Measurements from ENCODE around the gene DNAL4. TPM values are rescaled to one million over a fixed set of nuclear protein-coding genes. Genes with fewer than 3 reads are reported as not detected.
"Not testable (repeated sequence)": the region's sequence is repeated elsewhere in the genome, so short reads cannot be mapped to it uniquely, and the experiment has no call there.

The DNAL4 gene
- total RNA-seq, 8 experiments from 2014 or later: 11.7 to 41.8 (median 23.5) TPM

DNA sequence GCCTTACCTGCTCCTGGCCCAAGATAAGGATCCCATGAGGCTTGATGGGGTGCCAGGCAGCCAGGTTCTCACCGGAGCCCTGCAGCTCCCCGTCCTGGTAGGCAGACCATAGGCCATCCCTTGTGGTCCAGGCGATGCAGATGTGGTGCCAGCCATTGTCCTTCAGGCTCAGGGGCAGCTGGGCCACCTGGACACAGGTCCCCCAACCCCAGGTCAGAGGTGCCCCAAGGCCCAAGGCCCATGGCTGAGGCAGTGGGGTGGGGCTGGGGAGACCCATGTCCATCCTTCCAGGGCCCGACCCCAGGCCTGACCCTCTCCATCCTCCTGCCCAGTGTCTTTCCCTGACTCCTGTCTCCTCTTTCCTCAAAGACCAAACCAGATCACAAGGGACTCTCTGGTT, 29.1 kb upstream of the DNAL4 start:
- WGBS, 10 experiments: 30 to 40% (median 33%) methylated on average over 2 to 3 of the region's 4 CpGs; no CpG with 5 or more reads in 7 of the 10 experiments
- in situ Hi-C loops (cut with MboI; ENCODE audit: low pct_unique_long_range_greater_than_20kb in 2 of 9, low sequenced_read_pairs in 9 of 9, unreplicated experiment in 9 of 9): no loop called here
- H3K27ac ChIP-seq: no peak overlapping the region
- ATAC-seq (replicated peaks in 6 of 8): no peak
- no peak overlapping the region for H3K4me3 ChIP-seq
- peaks cover 10 to 11% of the 10 kb centered on the region in 2 donors for H3K4me1 ChIP-seq (replicated peaks in 1 of 2)

DNA sequence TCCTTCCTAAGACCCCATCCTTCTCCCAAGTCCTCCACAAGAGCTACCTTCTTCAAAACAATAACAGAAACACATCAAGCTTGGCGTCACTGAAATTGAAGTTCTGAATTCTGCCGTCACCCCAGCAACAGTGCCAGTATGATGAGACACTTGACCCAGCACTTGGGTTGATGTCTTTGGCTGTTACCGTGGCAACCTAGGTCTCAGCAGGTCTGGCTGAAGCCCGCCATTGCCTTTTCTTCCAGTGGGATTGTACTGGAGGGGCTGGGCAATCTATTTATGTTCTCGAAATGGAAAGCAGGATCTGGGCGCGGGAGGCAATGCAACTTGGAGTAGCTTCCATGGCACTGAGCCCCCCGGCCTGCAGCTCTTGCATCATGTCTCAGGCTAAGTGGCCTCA, 26.1 kb upstream of the DNAL4 start:
- ATAC-seq (replicated peaks in 6 of 8): peak in 4 of 8 experiments; percentile 43 to 73 (median 72)
- in situ Hi-C loops (cut with MboI; ENCODE audit: low pct_unique_long_range_greater_than_20kb in 2 of 9, low sequenced_read_pairs in 9 of 9, unreplicated experiment in 9 of 9): no loop called here
- no peak overlapping the region for H3K27ac ChIP-seq

DNA sequence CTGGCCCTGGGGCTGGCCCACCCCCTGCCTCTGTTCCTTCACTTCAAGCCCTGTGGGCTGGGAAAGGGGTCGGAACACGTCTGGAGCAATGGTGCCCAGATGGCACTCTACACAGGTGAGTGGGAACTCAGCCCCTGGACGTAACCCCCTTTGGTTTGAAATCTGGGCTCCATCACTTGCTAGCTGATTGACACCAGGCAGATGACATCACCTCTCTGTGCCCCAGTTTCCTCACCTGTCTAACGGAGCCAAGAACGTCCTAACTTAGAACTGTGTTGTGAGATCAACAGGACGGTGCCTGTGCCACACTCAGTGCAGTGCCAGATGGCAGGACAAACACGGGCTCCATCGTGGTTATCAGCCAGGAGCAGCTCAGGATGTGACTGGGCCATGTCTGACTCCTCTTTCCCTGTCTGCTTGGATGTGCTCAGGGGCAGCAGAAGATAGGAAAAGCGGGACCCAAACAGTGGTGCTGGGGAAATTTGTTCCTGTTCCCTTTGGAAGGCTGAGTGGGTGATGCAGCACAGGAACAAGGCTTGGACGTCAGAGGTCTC, 25.5 kb upstream of the DNAL4 start:
- Histone ChIP-seq H3K4me1 (replicated peaks in 1 of 2) (peaks cover 10 to 11% of the 10 kb centered on the region in 2 donors), H3K27ac (no peak overlapping the region), H3K4me3 (no peak overlapping the region)
- no peak for ATAC-seq (replicated peaks in 6 of 8)
- in situ Hi-C loops (cut with MboI; ENCODE audit: low pct_unique_long_range_greater_than_20kb in 2 of 9, low sequenced_read_pairs in 9 of 9, unreplicated experiment in 9 of 9): no loop called here
- WGBS, 10 experiments: 0 to 67% (median 33%) methylated on average over 1 to 4 of the region's 10 CpGs; no CpG with 5 or more reads in 1 of the 10 experiments

More for the DNA sequence above, 26.1 kb upstream of the DNAL4 start:
- WGBS, 10 experiments: 35 to 75% (median 53%) methylated on average over 2 to 8 of the region's 8 CpGs; no CpG with 5 or more reads in 4 of the 10 experiments
- peaks cover 10 to 11% of the 10 kb centered on the region in 2 donors for H3K4me1 ChIP-seq (replicated peaks in 1 of 2)
- H3K4me3 ChIP-seq: no peak overlapping the region

DNA sequence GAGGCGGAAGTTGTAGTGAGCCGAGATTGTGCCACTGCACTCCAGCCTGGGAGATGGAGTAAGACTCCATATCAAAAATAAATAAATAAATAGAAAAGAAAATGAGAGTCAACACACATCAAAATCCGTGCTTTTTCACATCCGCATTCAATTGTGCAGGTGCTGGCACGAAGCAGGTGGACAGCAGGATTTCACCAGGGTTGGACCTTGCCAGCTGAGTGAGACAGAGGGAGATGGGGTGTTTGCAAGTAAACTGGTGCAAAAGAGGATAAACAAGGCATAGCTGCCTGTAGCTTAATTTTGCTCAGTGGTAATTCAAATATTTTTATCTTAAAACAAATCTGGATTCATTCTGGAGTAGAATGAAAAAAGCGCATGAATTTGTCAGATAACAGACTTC, 23.3 kb upstream of the DNAL4 start:
- no peak for ATAC-seq (replicated peaks in 6 of 8)
- in situ Hi-C loops (cut with MboI; ENCODE audit: low pct_unique_long_range_greater_than_20kb in 2 of 9, low sequenced_read_pairs in 9 of 9, unreplicated experiment in 9 of 9): no loop called here
- WGBS, 10 experiments: 45 to 100% (median 78%) methylated on average over 1 to 6 of the region's 6 CpGs; no CpG with 5 or more reads in 2 of the 10 experiments
- H3K4me1 ChIP-seq (replicated peaks in 1 of 2): peaks cover 10 to 11% of the 10 kb centered on the region in 2 donors
- H3K4me3 ChIP-seq: no peak overlapping the region
- H3K27ac ChIP-seq: no peak overlapping the region

DNA sequence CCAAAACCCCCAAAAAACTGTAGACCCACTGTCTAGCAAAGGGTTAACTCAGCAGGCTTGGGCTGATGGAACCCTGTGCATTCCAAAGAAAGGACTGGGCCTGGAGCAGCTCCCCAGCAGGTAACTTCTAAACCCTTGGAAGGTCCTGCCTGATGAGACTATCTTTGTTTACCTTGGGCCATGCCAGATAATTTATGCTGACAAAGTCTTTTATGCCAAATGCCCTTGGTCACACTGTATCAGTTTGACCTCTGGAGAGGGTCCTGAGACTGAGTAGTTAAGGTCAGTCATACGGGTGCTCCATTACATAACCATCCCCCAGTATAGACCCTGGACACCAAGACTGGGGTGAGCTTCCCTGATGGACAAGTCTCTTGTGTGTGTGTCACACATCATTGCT, 21.9 kb upstream of the DNAL4 start:
- in situ Hi-C loops (cut with MboI; ENCODE audit: low pct_unique_long_range_greater_than_20kb in 2 of 9, low sequenced_read_pairs in 9 of 9, unreplicated experiment in 9 of 9): no loop called here
- Histone ChIP-seq H3K4me1 (replicated peaks in 1 of 2) (peaks cover 10 to 11% of the 10 kb centered on the region in 2 donors), H3K4me3 (no peak overlapping the region), H3K27ac (no peak overlapping the region)
- ATAC-seq (replicated peaks in 6 of 8): no peak
- 80% methylated on average over 1 of the region's 1 CpG; no CpG with 5 or more reads in 9 of the 10 experiments for WGBS, 10 experiments

DNA sequence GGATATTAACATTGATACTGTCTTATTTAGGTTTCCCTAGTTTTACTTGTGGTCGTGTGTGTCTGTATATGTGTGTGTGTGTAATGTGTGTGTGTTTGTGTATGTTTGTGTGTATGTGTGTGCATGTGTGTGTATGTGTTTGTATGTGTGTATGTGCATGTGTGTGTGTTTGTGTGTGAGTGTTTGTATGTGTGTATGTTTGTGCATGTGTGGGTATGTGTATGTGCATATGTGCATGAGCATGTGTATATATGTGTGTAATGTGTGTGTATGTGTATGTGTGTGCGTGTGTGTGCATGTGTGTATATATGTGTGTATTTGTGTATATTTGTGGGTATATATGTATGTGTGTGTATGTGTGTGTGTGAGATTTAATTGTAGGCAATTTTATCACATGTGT, 17.3 kb upstream of the DNAL4 start:
- 17 to 100% (median 81%) methylated on average over 1 to 2 of the region's 2 CpGs; no CpG with 5 or more reads in 4 of the 10 experiments for WGBS, 10 experiments
- Histone ChIP-seq H3K27ac (no peak overlapping the region), H3K4me3 (no peak overlapping the region), H3K4me1 (replicated peaks in 1 of 2) (no peaks in the 10 kb centered on the region)
- in situ Hi-C loops (cut with MboI; ENCODE audit: low pct_unique_long_range_greater_than_20kb in 2 of 9, low sequenced_read_pairs in 9 of 9, unreplicated experiment in 9 of 9): no loop called here
- no peak for ATAC-seq (replicated peaks in 6 of 8)

DNA sequence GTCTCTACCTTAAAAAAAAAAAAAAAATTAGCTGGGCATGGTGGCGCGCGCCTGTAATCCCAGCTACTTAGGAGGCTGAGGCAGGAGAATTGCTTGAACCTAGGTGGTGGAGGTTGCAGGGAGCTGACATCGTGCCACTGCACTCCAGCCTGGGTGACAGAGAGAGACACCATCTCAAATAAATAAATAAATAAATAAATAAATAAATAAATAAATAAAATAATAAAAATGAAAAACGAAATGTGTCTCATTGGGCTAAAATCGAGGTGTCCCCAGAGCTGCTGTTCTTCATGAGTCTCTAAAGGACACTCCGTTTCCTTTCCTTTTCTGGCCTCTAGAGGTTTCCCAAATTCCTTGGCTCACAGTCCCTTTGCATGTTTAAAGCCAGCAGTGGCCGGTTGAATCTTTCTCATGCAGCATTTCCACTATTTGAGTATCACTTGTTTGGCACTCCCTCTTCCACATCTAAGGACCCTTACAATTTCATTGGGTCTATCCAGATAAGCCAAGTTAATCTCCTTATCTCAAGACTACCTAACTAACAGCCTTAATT, 11.2 kb upstream of the DNAL4 start:
- ATAC-seq (replicated peaks in 6 of 8); H3K4me3 ChIP-seq; in situ Hi-C loops (cut with MboI; ENCODE audit: low pct_unique_long_range_greater_than_20kb in 2 of 9, low sequenced_read_pairs in 9 of 9, unreplicated experiment in 9 of 9); H3K27ac ChIP-seq; H3K4me1 ChIP-seq (replicated peaks in 1 of 2): not testable (repeated sequence)
- 45 to 100% (median 63%) methylated on average over 1 to 8 of the region's 8 CpGs for WGBS, 10 experiments

DNA sequence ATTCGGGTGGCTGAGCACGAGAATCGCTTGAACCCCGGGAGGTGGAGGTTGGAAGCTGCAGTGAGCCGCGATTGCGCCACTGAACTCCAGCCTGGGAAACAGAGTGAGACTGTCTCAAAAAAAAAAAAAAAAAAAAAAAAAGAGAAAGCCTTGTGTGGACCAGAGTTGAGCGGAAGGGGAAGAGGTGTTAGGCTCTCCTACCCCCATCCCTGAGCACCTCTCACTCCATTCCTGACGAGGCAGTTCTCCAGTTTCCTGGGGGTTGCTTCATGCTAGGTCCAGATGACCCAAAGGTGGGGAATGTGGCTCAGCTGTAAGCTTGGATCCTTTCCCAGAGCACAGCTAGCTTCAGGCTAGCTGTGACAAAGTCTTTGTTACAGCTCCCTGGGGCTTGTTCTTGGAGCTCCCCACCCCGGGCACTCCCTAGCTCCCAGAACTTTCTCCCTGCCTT, 8.8 kb upstream of the DNAL4 start:
- Histone ChIP-seq H3K4me3 (no peak overlapping the region), H3K27ac (no peak overlapping the region), H3K4me1 (replicated peaks in 1 of 2) (no peaks in the 10 kb centered on the region)
- WGBS, 10 experiments: 0 to 17% methylated on average over 1 to 2 of the region's 10 CpGs; no CpG with 5 or more reads in 8 of the 10 experiments
- peak in 6 of 8 experiments; percentile 17 to 98 (median 54) for ATAC-seq (replicated peaks in 6 of 8)
- in situ Hi-C loops (cut with MboI; ENCODE audit: low pct_unique_long_range_greater_than_20kb in 2 of 9, low sequenced_read_pairs in 9 of 9, unreplicated experiment in 9 of 9): no loop called here

DNA sequence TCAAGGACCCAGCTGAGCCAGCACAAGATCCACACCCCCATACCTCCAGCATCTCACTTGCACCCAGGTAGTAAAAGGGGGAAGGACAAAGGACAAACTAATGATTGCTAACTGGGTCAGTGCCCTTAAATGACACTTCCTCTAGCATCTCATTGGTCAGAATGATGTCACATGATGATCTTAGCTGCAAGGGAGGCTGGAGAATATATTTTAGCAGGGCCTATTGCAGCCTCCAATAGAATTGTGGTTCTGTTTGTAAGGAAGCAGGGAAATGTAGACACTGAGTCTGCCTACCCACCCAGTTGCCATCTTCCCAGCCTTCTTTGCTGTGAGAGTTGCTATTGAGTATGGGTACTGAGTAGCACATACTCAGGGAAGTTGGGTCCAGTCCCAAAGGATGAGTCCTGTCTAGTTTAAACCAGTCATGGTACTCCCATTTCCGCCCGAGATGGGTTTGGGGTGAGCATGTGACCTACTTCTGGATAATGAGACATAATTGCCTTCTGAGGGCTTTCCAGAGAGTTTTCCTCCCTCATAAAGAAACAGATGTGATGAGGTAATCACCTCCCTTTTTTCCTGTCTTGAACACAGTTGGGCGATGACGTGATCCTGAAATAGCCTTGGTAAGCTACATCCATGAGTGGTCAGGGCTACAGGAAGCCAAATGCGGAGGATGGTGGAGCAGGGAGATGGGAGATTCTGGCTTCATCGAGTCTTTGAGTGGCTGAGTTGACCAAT, 5.5 kb upstream of the DNAL4 start:
- WGBS, 10 experiments: 0 to 93% (median 56%) methylated on average over 2 to 6 of the region's 6 CpGs; no CpG with 5 or more reads in 3 of the 10 experiments
- H3K4me1 ChIP-seq (replicated peaks in 1 of 2): peaks cover under 1 to 2% of the 10 kb centered on the region in 2 donors
- in situ Hi-C loops (cut with MboI; ENCODE audit: low pct_unique_long_range_greater_than_20kb in 2 of 9, low sequenced_read_pairs in 9 of 9, unreplicated experiment in 9 of 9): no loop called here
- ATAC-seq (replicated peaks in 6 of 8): peak in 6 of 8 experiments; percentile 11 to 80 (median 43)
- no peak overlapping the region for H3K27ac ChIP-seq
- H3K4me3 ChIP-seq: no peak overlapping the region

DNA sequence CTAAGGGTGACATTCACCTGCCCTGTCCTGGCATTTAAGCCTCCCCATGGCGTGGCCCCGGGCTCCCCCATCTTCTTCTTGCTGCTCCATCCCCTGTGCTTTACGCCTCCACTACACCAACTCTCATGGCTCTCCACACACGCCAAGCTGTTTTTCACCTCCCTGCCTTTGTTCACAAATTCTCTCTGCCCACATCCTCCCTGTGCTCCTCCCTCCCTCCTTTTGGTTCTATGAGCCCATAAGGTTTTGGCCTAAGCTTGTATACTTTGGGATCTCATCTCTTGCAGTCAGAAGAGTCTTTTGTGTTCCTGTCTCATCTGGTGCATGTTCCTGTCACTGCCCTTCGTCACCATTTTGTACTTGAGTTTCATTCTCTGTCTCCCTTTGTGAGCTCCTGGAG, 4.6 kb upstream of the DNAL4 start:
- in situ Hi-C loops (cut with MboI; ENCODE audit: low pct_unique_long_range_greater_than_20kb in 2 of 9, low sequenced_read_pairs in 9 of 9, unreplicated experiment in 9 of 9): no loop called here
- peaks cover 3 to 4% of the 10 kb centered on the region in 2 donors for H3K4me1 ChIP-seq (replicated peaks in 1 of 2)
- no peak overlapping the region for H3K4me3 ChIP-seq
- H3K27ac ChIP-seq: no peak overlapping the region
- no peak for ATAC-seq (replicated peaks in 6 of 8)
- 40 to 90% (median 68%) methylated on average over 1 to 3 of the region's 5 CpGs; no CpG with 5 or more reads in 2 of the 10 experiments for WGBS, 10 experiments

DNA sequence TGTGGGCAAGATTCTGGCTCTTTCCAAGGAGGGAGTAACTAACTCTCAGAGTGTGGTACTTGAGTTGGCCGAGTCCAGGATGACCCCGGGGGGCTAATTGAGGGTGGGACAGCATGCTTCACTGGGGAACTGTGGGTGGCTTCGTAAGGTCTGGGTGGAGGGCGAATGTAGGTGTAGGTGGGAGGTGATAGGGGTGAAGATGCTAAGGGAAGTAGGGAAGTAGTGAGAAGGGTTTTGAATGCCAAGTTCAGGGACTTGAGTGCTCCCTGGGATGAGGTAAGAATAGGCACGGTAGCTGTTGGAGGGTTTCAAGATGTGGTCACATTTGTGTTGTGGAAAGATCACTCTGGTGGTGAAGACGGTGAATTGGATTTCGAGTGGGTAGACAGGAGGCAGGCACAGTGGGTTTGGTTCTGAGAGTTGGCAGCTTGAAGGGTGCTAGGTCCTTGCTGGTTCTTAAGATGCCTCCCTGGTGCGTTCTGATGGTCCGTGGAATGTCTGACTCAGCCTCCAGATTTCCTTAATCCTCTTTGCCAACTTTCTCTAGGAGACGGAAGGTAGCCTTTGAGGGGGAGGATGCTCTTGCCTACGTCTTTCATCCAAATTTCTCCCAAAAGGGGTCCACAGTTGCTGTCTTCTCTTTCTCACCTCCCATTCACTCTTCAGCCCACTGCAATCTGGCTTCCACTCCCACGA, 2.5 kb upstream of the DNAL4 start:
- WGBS, 10 experiments: 32 to 92% (median 60%) methylated on average over 1 to 9 of the region's 12 CpGs; no CpG with 5 or more reads in 1 of the 10 experiments
- no peak for ATAC-seq (replicated peaks in 6 of 8)
- Histone ChIP-seq H3K27ac (no peak overlapping the region), H3K4me3 (no peak overlapping the region), H3K4me1 (replicated peaks in 1 of 2) (peaks cover 10 to 11% of the 10 kb centered on the region in 2 donors)
- in situ Hi-C loops (cut with MboI; ENCODE audit: low pct_unique_long_range_greater_than_20kb in 2 of 9, low sequenced_read_pairs in 9 of 9, unreplicated experiment in 9 of 9): no loop called here

DNA sequence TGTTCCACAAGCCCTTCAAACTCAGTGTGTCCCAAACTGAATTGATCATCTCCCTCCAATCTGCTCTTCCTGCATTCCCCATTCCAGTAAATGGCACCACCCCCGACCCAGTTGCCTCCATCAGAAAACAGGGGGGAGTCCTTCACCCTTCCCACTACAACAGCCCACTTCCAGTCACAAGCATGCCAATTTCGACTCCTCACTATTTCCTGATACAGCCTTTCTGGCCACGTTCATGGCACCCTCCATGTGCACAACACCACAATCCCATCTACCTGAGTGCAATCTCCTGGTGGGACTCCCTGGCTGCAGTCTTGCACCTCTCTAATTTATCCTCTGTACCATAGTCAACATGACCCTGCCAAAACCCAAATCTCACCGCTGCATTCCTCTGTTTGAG, 1.6 kb upstream of the DNAL4 start:
- no peak overlapping the region for H3K4me3 ChIP-seq
- in situ Hi-C loops (cut with MboI; ENCODE audit: low pct_unique_long_range_greater_than_20kb in 2 of 9, low sequenced_read_pairs in 9 of 9, unreplicated experiment in 9 of 9): no loop called here
- 0 to 50% (median 40%) methylated on average over 1 to 3 of the region's 4 CpGs; no CpG with 5 or more reads in 2 of the 10 experiments for WGBS, 10 experiments
- ATAC-seq (replicated peaks in 6 of 8): no peak
- peaks cover 10 to 11% of the 10 kb centered on the region in 2 donors for H3K4me1 ChIP-seq (replicated peaks in 1 of 2)
- no peak overlapping the region for H3K27ac ChIP-seq

DNA sequence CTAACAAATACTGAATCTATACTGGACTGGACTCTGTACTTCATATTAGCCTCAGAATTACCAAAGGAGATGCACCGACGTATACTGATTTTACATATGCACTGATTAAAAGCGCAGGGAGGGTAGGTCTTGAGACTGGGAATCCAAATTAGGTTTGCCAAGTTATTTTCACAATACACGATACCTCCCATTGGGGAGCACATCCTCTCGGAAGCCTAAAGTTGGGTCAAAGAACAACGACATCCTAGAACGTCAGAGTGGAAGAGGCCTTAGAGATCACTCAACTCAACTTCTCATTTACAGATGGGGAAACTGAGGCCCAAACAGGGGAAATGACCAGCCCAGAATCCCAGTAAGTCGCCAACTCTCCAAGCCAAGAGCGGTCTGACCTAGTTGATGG, 626 bp downstream of the DNAL4 start:
- 7 to 51% (median 32%) methylated on average over 1 to 7 of the region's 9 CpGs; no CpG with 5 or more reads in 1 of the 10 experiments for WGBS, 10 experiments
- in situ Hi-C loops (cut with MboI; ENCODE audit: low pct_unique_long_range_greater_than_20kb in 2 of 9, low sequenced_read_pairs in 9 of 9, unreplicated experiment in 9 of 9): no loop called here
- peaks cover 10 to 11% of the 10 kb centered on the region in 2 donors for H3K4me1 ChIP-seq (replicated peaks in 1 of 2)
- H3K4me3 ChIP-seq: peak overlapping the region; percentile 59 to 95 (median 72)
- no peak for ATAC-seq (replicated peaks in 6 of 8)
- H3K27ac ChIP-seq: peak overlapping the region in 1 of 2 donors; percentile 60
